ENCODE measurements around the gene FLNB.

GRCh38 chr3:58092521-58092920, 84.3 kb downstream of the FLNB start:
- TF ChIP-seq CTCF (IDR thresholded peaks at IDR 0.05; ENCODE audit: low read length) = no peak
- TF ChIP-seq EZH2 (optimal IDR thresholded peaks at IDR 0.05; ENCODE audit: low read depth, low read length) = no peak
